ENCODE results near the gene MAP3K12.

DNA sequence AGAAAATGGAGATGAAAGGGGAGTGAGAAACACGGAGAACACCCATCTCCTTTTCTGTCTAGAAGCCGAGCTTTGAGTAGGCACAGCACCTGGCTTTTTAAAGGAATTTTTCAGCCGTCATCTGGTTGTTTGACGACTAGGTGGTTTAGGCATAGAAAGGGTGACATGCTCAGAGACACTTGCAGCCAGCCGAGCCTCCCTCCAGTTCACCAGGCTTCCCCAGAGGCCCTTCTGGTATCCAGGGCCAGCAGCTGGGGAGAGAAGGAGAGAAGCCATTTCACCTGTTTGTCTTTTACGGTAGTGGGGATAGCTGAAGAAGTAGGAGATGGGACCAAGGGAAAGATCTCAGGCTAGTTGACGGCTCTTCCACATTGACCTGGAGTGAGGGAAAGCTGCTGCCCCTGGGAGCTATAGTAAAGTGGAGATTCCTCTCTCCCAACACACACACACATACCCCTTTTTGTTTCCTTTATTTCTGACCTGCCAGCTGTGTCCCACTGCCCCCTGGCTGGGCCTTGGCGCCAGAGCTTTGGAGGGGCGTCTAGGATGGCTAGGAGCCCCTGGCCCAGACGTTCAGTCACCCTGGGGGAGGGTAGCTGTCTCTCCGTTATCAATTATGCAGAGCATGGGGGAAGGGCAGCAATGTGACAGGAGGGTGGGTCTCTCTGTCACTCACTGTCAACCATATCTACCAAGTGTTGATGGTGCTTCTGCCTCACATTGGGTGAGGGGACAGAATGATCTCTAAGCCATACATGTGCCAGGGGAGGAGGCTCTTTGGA is 5.5 kb downstream of the MAP3K12 start:
- TF ChIP-seq CTCF (conservative IDR thresholded peaks at IDR 0.05; ENCODE audit: low read length) (no peak), EZH2phosphoT487 (IDR thresholded peaks at IDR 0.05; ENCODE audit: borderline replicate concordance, low read depth, low read length) (no peak)
